ENCODE results near the gene ADAD2. TPM values are rescaled to one million over a fixed set of nuclear protein-coding genes. Genes with fewer than 3 reads are reported as not detected.

Gene ADAD2
- under 1 TPM in 1 of 2 donors, not detected in 1; 0.33 TPM for total RNA-seq
- under 1 TPM; 0.14 to 0.44 TPM for polyA plus RNA-seq

DNA sequence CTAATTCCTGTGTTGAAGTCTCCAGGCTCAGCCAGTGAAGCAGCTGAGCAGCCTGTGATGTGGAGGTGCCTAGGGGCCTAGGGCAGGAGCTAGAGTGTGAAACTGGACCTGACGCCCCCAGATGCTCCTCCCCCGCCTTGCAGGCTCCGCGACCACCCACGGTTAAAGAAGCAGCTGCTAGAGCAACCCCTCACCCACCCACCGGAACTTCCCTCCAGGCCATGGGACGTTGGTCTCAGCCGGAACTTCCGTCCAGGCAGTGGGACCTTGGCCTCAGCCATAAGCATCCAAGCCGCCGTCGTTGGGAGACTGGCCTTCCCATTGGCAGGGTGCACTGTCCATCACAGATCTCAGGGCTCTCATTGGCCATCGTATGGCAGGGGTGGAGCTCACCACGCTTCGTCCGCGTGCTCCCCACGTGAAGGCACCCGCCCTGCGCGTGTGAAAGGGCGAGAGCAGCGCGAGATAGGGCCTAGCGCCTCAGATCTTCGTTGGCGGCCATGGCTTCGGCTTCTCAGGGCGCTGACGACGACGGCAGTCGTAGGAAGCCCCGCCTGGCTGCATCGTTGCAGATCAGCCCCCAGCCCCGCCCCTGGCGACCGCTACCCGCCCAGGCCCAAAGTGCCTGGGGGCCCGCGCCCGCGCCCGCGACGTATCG lies at the start of gene ADAD2:
Gene ADAD2 (plus strand): TSS at position 427 of the 658 bp plus-strand sequence. CDS start 74 bp downstream, at position 501.
- Histone ChIP-seq H3K9me3 (ENCODE audit: control insufficient read depth in 4 of 4, low read length in 3 of 4) (no peaks in the 10 kb centered on the region), H3K36me3 (ENCODE audit: control insufficient read depth in 4 of 4, insufficient read depth in 3 of 4, low read depth in 1 of 4, low read length in 3 of 4) (no peaks in the 10 kb centered on the region), H3K4me1 (ENCODE audit: control insufficient read depth in 4 of 4, insufficient read depth in 4 of 4, low read length in 3 of 4) (peaks cover 0 to 5% (median 4%) of the 10 kb centered on the region in 4 donors), H3K4me3 (ENCODE audit: low read depth in 1 of 3, low read length in 3 of 3) (no peak within 1 kb of the TSS), H3K27ac (ENCODE audit: low read depth in 1 of 2, low read length in 2 of 2) (no peak within 1 kb of the TSS), H3K9ac (ENCODE audit: low read depth in 1 of 2, low read length in 2 of 2) (no peak within 1 kb of the TSS), H3K27me3 (ENCODE audit: control insufficient read depth in 4 of 4, insufficient read depth in 4 of 4, low read length in 3 of 4) (no peaks in the 10 kb centered on the region)
- no peak for DNase-seq (ENCODE audit: low spot score)
- TF ChIP-seq RAD21 (IDR thresholded peaks at IDR 0.05) (no peak), YY1 (IDR thresholded peaks at IDR 0.05) (no peak), HNF4G (IDR thresholded peaks at IDR 0.05) (no peak)
- TF ChIP-seq, protein P1, sequence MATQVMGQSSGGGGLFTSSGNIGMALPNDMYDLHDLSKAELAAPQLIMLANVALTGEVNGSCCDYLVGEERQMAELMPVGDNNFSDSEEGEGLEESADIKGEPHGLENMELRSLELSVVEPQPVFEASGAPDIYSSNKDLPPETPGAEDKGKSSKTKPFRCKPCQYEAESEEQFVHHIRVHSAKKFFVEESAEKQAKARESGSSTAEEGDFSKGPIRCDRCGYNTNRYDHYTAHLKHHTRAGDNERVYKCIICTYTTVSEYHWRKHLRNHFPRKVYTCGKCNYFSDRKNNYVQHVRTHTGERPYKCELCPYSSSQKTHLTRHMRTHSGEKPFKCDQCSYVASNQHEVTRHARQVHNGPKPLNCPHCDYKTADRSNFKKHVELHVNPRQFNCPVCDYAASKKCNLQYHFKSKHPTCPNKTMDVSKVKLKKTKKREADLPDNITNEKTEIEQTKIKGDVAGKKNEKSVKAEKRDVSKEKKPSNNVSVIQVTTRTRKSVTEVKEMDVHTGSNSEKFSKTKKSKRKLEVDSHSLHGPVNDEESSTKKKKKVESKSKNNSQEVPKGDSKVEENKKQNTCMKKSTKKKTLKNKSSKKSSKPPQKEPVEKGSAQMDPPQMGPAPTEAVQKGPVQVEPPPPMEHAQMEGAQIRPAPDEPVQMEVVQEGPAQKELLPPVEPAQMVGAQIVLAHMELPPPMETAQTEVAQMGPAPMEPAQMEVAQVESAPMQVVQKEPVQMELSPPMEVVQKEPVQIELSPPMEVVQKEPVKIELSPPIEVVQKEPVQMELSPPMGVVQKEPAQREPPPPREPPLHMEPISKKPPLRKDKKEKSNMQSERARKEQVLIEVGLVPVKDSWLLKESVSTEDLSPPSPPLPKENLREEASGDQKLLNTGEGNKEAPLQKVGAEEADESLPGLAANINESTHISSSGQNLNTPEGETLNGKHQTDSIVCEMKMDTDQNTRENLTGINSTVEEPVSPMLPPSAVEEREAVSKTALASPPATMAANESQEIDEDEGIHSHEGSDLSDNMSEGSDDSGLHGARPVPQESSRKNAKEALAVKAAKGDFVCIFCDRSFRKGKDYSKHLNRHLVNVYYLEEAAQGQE (IDR thresholded peaks at IDR 0.05), result no peak
- WGBS, result 91% methylated on average over 47 of the region's 47 CpGs

DNA sequence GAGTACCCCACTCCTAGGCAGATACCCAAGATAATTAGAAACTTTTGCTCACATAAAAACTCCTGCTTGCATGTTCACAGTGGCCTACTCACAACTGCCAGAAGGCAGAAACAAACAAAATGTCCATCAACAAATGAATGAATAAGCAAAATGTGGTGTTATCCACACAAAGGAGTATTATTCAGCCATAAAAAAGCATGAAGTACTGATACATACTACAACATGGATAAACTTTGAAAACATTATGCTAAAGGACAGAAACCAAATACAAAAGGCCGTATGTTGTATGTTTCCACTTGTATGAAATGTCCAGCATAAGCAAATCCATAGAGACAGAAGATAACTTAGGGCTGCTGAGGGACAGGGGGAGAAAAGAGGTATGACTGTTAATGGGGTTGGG lies 47.9 kb upstream of the ADAD2 start:
- Histone ChIP-seq H3K27ac (ENCODE audit: low read depth in 1 of 2, low read length in 2 of 2) (no peak overlapping the region), H3K4me1 (ENCODE audit: control insufficient read depth in 4 of 4, insufficient read depth in 4 of 4, low read length in 3 of 4) (peaks cover 3 to 9% (median 8%) of the 10 kb centered on the region in 4 donors), H3K9me3 (ENCODE audit: control insufficient read depth in 4 of 4, low read length in 3 of 4) (no peaks in the 10 kb centered on the region), H3K9ac (ENCODE audit: low read depth in 1 of 2, low read length in 2 of 2) (no peak overlapping the region), H3K27me3 (ENCODE audit: control insufficient read depth in 4 of 4, insufficient read depth in 4 of 4, low read length in 3 of 4) (no peaks in the 10 kb centered on the region), H3K36me3 (ENCODE audit: control insufficient read depth in 4 of 4, insufficient read depth in 3 of 4, low read depth in 1 of 4, low read length in 3 of 4) (no peaks in the 10 kb centered on the region), H3K4me3 (ENCODE audit: low read depth in 1 of 3, low read length in 3 of 3) (no peak overlapping the region)
- 93% methylated on average over 1 of the region's 1 CpG for WGBS
- no peak for DNase-seq (ENCODE audit: low spot score)
- TF ChIP-seq YY1 (IDR thresholded peaks at IDR 0.05), result no peak
- TF ChIP-seq, protein P1 (IDR thresholded peaks at IDR 0.05), result no peak
- TF ChIP-seq EGR1 (IDR thresholded peaks at IDR 0.05; ENCODE audit: low read depth in 2 of 2), result no peak
- no peak for TF ChIP-seq HNF4A (conservative IDR thresholded peaks at IDR 0.05)
- TF ChIP-seq, protein P2, sequence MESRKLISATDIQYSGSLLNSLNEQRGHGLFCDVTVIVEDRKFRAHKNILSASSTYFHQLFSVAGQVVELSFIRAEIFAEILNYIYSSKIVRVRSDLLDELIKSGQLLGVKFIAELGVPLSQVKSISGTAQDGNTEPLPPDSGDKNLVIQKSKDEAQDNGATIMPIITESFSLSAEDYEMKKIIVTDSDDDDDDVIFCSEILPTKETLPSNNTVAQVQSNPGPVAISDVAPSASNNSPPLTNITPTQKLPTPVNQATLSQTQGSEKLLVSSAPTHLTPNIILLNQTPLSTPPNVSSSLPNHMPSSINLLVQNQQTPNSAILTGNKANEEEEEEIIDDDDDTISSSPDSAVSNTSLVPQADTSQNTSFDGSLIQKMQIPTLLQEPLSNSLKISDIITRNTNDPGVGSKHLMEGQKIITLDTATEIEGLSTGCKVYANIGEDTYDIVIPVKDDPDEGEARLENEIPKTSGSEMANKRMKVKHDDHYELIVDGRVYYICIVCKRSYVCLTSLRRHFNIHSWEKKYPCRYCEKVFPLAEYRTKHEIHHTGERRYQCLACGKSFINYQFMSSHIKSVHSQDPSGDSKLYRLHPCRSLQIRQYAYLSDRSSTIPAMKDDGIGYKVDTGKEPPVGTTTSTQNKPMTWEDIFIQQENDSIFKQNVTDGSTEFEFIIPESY (IDR thresholded peaks at IDR 0.05), result no peak

Measured in liver (tissue), 9 donors.